SU-DHL-6 (cell line): ENCODE measurements around the gene BLVRB.
A peak's percentile ranks its signal among the peaks of the same experiment; 100 is the strongest.

ENCODE experiments used
- H2AFZ ChIP-seq: fragments of 200-600 bp; sonication (generic); 2 replicates; pipeline ENCODE4 v1.6.1; 2014; ENCODE audit warnings: low read depth, mild to moderate bottlenecking, moderate library complexity, mixed read lengths, antibody characterized with exemption, low read length; ENCODE audit not compliant: severe bottlenecking
- H3F3A ChIP-seq: fragments of 200-600 bp; shearing (Covaris generic); 2 replicates; pipeline ENCODE4 v1.6.0; 2016; ENCODE audit warnings: antibody characterized with exemption, mild to moderate bottlenecking; ENCODE audit not compliant: insufficient read depth
- H3K27ac ChIP-seq: fragments of 200-600 bp; sonication (generic); 2 replicates; pipeline ENCODE4 v1.5.1; 2016; ENCODE audit warnings: low read depth, mild to moderate bottlenecking, low read length, moderate library complexity, mixed read lengths
- H3K27me3 ChIP-seq: fragments of 200-600 bp; sonication (generic), shearing (Covaris generic); 2 replicates; pipeline ENCODE4 v1.6.0; 2014; ENCODE audit warnings: mild to moderate bottlenecking, low read length
- H3K36me3 ChIP-seq: fragments of 200-600 bp; sonication (generic); 2 replicates; pipeline ENCODE4 v1.6.1; 2014; ENCODE audit warnings: mild to moderate bottlenecking, low read length, mixed read lengths
- H3K4me2 ChIP-seq: fragments of 300-600, 200-600 bp; shearing (Covaris generic), sonication (generic); 2 replicates; pipeline ENCODE4 v1.6.0; 2014; ENCODE audit warnings: low read length, low read depth, mild to moderate bottlenecking; ENCODE audit not compliant: poor library complexity, severe bottlenecking
- H3K4me3 ChIP-seq: fragments of 200-600 bp; sonication (generic); 2 replicates; pipeline ENCODE4 v1.5.1; 2014; ENCODE audit warnings: antibody characterized with exemption, low read length, mild to moderate bottlenecking, mixed read lengths; ENCODE audit not compliant: insufficient read depth, poor library complexity, severe bottlenecking
- H3K79me2 ChIP-seq: fragments of 200-600 bp; sonication (generic); 2 replicates; pipeline ENCODE4 v1.6.1; 2014; ENCODE audit warnings: mild to moderate bottlenecking, low read length, moderate library complexity; ENCODE audit not compliant: insufficient read depth
- H3K9ac ChIP-seq: fragments of 200-600 bp; sonication (generic); 2 replicates; pipeline ENCODE4 v1.7.0; 2014; ENCODE audit warnings: mild to moderate bottlenecking, low read length
- H3K9me2 ChIP-seq: fragments of 200-600 bp; sonication (generic); replicated peaks from 2 replicates; pipeline ENCODE4 v1.6.1; 2014; ENCODE audit warnings: low read length; ENCODE audit not compliant: insufficient read depth
- H3K9me3 ChIP-seq: fragments of 200-600 bp; sonication (generic); 2 replicates; pipeline ENCODE4 v1.6.1; 2014; ENCODE audit warnings: low read length, mixed read lengths; ENCODE audit not compliant: insufficient read depth
- H4K20me1 ChIP-seq: fragments of 200-600 bp; sonication (generic); 2 replicates; pipeline ENCODE4 v1.6.1; 2014; ENCODE audit warnings: low read depth, mild to moderate bottlenecking, antibody characterized with exemption, low read length, moderate library complexity, mixed read lengths
- EZH2phosphoT487 ChIP-seq: fragments of 200-600 bp; sonication (generic), shearing (Covaris generic); conservative IDR thresholded peaks from 2 replicates; pipeline ENCODE4 v1.6.1; 2018; ENCODE audit warnings: mild to moderate bottlenecking, antibody characterized with exemption, low read length, moderate library complexity, mixed read lengths
- TF ChIP-seq, protein P1 (sequence below): fragments of 200-600 bp; sonication (generic); IDR thresholded peaks from one replicate; pipeline ENCODE4 v1.5.1; 2017; ENCODE audit warnings: antibody characterized with exemption, mild to moderate bottlenecking, low read length, moderate library complexity; ENCODE audit not compliant: insufficient read depth, poor library complexity, severe bottlenecking

The BLVRB gene

DNA sequence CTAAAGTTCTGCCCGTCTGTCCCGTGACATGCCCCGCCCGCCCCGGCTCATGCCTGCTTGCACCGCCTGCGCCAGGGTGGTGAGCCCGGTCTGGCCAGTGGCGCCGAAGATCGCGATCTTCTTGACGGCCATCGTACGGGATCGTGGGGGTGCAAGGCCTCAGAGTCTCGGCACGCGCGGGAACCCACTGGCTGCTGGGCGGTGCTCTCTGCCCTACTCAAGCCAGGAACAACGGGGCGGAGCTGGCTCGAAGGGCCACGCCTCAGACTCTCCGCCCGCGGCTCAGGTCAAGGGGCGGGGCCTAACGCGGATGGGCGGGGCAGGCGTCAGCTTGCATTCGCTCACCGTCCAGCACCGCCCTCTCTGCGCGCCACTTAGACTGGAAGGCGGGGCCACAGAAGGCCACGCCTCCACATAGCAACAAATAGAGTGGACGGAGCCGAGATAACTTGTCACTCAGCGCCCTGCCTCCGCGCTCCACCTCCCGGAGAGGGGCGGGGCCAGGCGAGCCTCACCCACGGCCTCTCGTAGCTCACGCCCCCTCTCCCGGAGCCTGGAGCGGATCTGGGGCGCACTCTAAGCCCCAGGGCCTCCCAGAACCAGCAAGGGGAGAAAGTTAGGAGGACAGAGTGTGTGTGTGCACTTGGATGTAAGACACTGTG is at the start of gene BLVRB:
Gene BLVRB (minus strand): TSS at position 189 of the 662 bp plus-strand sequence. CDS start 57 bp downstream, at position 132.
- H3K9me2 ChIP-seq, result no peaks in the 10 kb centered on the region
- H3K4me3 ChIP-seq, result peak within 1 kb of the TSS; percentile 72
- no peak within 1 kb of the TSS for H3K27ac ChIP-seq
- H3K9ac ChIP-seq, result peak within 1 kb of the TSS; percentile 70
- no peaks in the 10 kb centered on the region for H4K20me1 ChIP-seq
- H3K4me2 ChIP-seq, result peak within 1 kb of the TSS; percentile 79
- no peaks in the 10 kb centered on the region for H3K9me3 ChIP-seq
- H2AFZ ChIP-seq, result peak within 1 kb of the TSS; percentile 93
- H3F3A ChIP-seq, result 0 out of 2 replicates have a peak, but pooled peaks cover 3% of the 10 kb centered on the region
- no peak for TF ChIP-seq EZH2phosphoT487
- TF ChIP-seq, protein P1, sequence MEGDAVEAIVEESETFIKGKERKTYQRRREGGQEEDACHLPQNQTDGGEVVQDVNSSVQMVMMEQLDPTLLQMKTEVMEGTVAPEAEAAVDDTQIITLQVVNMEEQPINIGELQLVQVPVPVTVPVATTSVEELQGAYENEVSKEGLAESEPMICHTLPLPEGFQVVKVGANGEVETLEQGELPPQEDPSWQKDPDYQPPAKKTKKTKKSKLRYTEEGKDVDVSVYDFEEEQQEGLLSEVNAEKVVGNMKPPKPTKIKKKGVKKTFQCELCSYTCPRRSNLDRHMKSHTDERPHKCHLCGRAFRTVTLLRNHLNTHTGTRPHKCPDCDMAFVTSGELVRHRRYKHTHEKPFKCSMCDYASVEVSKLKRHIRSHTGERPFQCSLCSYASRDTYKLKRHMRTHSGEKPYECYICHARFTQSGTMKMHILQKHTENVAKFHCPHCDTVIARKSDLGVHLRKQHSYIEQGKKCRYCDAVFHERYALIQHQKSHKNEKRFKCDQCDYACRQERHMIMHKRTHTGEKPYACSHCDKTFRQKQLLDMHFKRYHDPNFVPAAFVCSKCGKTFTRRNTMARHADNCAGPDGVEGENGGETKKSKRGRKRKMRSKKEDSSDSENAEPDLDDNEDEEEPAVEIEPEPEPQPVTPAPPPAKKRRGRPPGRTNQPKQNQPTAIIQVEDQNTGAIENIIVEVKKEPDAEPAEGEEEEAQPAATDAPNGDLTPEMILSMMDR, result no peak
- H3K79me2 ChIP-seq, result no peaks in the 10 kb centered on the region
- no peaks in the 10 kb centered on the region for H3K27me3 ChIP-seq
- H3K36me3 ChIP-seq, result no peaks in the 10 kb centered on the region

DNA sequence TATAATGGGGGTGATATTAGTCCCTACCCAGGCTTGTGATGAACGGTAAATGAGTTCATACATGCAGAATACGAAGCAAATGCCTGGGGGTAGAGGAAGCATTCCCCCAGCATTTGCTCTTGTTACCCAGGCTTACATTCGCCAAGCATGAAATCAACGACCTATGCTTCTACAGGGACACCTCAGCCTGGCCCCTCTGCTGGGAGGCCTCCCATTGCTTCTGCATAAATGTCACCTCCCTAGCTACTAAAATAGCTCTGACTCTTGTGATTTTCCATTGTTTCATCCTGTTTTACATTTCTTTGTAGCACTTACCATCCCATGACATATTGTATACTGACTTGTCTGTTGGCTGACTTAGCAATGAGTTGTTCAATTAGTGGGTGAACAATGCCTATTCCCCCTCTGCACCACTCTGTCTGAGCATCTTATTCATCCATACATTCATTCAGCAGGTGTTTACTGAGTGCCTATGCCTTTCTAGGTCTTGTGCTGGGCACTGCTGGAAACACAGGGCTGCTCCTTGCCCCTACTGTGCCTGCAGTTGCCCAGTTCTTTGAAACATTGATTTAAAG is 48.3 kb upstream of the BLVRB start:
- no peak for TF ChIP-seq EZH2phosphoT487
- TF ChIP-seq, protein P1, result no peak
- Histone ChIP-seq H3K4me2 (no peak overlapping the region), H2AFZ (no peak overlapping the region), H3K27ac (no peak overlapping the region), H3K36me3 (no peaks in the 10 kb centered on the region), H3K79me2 (no peaks in the 10 kb centered on the region), H3F3A (no peaks in the 10 kb centered on the region), H3K9me2 (no peaks in the 10 kb centered on the region), H3K9me3 (no peaks in the 10 kb centered on the region), H3K4me3 (no peak overlapping the region), H3K27me3 (no peaks in the 10 kb centered on the region), H3K9ac (no peak overlapping the region), H4K20me1 (no peaks in the 10 kb centered on the region)

GRCh38 chr19:40513345-40513678 is 47.8 kb upstream of the BLVRB start:
- H3K27ac ChIP-seq, result no peak overlapping the region
- H3K36me3 ChIP-seq, result no peaks in the 10 kb centered on the region
- TF ChIP-seq, protein P1, result no peak
- no peak for TF ChIP-seq EZH2phosphoT487
- no peaks in the 10 kb centered on the region for H3K27me3 ChIP-seq
- no peaks in the 10 kb centered on the region for H4K20me1 ChIP-seq
- no peaks in the 10 kb centered on the region for H3K79me2 ChIP-seq
- no peaks in the 10 kb centered on the region for H3K9me2 ChIP-seq
- H2AFZ ChIP-seq, result no peak overlapping the region
- H3F3A ChIP-seq, result no peaks in the 10 kb centered on the region
- H3K4me3 ChIP-seq, result no peak overlapping the region
- H3K4me2 ChIP-seq, result no peak overlapping the region
- no peaks in the 10 kb centered on the region for H3K9me3 ChIP-seq
- no peak overlapping the region for H3K9ac ChIP-seq
